ENCODE measurements around the gene ITGAX. TPM values are rescaled to one million over a fixed set of nuclear protein-coding genes. Genes with fewer than 3 reads are reported as not detected.

ITGAX gene
- total RNA-seq, 1 donor from 2014 or later = not detected

GRCh38 chr16:31428279-31428597, 73.3 kb downstream of the ITGAX start, which contains the start of gene COX6A2:
COX6A2 (minus strand) TSS chr16:31428360; CDS start chr16:31428325, 35 bp downstream.
- no peaks in the 10 kb centered on the region for H3K36me3 Mint-ChIP-seq (ENCODE audit: unreplicated experiment)
- no peaks in the 10 kb centered on the region for H3K4me1 Mint-ChIP-seq (ENCODE audit: low read depth, unreplicated experiment)
- H3K9me3 Mint-ChIP-seq (ENCODE audit: unreplicated experiment) = peaks cover 8% of the 10 kb centered on the region
- peaks cover 12% of the 10 kb centered on the region for H3K27me3 Mint-ChIP-seq (ENCODE audit: unreplicated experiment)
- no peak for TF ChIP-seq CTCF (IDR thresholded peaks at IDR 0.05; ENCODE audit: partially characterized antibody, unreplicated experiment)
- no peak within 1 kb of the TSS for H3K27ac Mint-ChIP-seq (ENCODE audit: unreplicated experiment)
- no peak within 1 kb of the TSS for H3K4me3 Mint-ChIP-seq (ENCODE audit: unreplicated experiment)
- DNase-seq = no peak

DNA sequence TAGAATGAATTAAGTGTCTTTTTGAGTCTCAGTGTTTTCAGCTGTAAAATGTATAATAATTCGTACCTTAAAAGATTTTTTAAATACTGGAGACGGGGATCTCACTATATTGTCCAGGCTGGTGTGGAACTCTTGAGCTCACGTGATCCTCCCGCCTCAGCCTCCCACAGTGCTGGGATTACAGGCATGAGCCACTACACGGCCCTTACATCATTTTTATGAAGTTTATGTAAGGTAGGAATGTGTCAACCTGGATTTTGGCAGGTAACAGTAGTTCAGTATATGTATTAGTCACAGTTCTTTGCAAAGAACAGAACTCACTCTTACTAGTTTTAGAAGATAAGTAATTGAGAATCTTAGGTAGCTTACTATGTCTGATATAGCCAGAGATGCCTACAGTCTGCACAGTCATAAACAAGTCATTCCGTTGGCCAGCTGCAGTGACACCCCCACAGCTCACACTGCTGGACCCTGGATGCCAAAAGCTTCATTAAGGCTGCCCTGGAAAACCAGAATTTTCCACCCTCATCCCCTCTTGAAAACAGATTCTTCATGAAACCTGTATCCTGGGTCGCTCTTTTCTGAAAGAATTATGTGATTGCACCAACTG, 73.8 kb downstream of the ITGAX start:
- Mint-ChIP-seq H3K4me1 (ENCODE audit: low read depth, unreplicated experiment) (no peaks in the 10 kb centered on the region), H3K36me3 (ENCODE audit: unreplicated experiment) (no peaks in the 10 kb centered on the region), H3K27me3 (ENCODE audit: unreplicated experiment) (peaks cover 10% of the 10 kb centered on the region), H3K9me3 (ENCODE audit: unreplicated experiment) (peaks cover 8% of the 10 kb centered on the region), H3K4me3 (ENCODE audit: unreplicated experiment) (no peak overlapping the region), H3K27ac (ENCODE audit: unreplicated experiment) (no peak overlapping the region)
- TF ChIP-seq CTCF (IDR thresholded peaks at IDR 0.05; ENCODE audit: partially characterized antibody, unreplicated experiment) = no peak
- DNase-seq = no peak

DNA sequence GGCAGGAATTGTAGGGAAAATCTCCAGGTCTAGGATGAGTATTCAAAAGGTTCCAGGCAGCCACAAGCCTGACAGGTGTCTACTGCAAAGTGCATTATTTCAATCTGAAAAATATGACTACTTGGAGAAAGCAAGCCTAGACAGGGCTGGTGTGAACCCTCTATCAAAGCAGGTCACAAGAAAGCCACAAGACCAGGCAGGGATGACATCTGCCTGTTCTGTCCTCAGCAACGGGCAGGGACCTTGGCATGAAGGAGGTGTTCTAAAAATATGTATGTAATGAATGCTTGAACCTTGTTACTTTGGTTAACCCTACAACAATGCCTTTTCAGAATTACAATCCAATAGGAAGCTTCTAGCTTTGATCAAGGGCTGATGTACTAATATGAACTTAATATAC, 74.3 kb downstream of the ITGAX start:
- DNase-seq = no peak
- H3K4me1 Mint-ChIP-seq (ENCODE audit: low read depth, unreplicated experiment) = no peaks in the 10 kb centered on the region
- no peak for TF ChIP-seq CTCF (IDR thresholded peaks at IDR 0.05; ENCODE audit: partially characterized antibody, unreplicated experiment)
- H3K4me3 Mint-ChIP-seq (ENCODE audit: unreplicated experiment) = no peak overlapping the region
- peaks cover 10% of the 10 kb centered on the region for H3K27me3 Mint-ChIP-seq (ENCODE audit: unreplicated experiment)
- no peak overlapping the region for H3K27ac Mint-ChIP-seq (ENCODE audit: unreplicated experiment)
- H3K36me3 Mint-ChIP-seq (ENCODE audit: unreplicated experiment) = no peaks in the 10 kb centered on the region
- H3K9me3 Mint-ChIP-seq (ENCODE audit: unreplicated experiment) = peaks cover 8% of the 10 kb centered on the region

GRCh38 chr16:31429796-31430195, 74.8 kb downstream of the ITGAX start:
- no peak overlapping the region for H3K27ac Mint-ChIP-seq (ENCODE audit: unreplicated experiment)
- H3K4me3 Mint-ChIP-seq (ENCODE audit: unreplicated experiment) = no peak overlapping the region
- H3K36me3 Mint-ChIP-seq (ENCODE audit: unreplicated experiment) = no peaks in the 10 kb centered on the region
- no peaks in the 10 kb centered on the region for H3K4me1 Mint-ChIP-seq (ENCODE audit: low read depth, unreplicated experiment)
- no peak for TF ChIP-seq CTCF (IDR thresholded peaks at IDR 0.05; ENCODE audit: partially characterized antibody, unreplicated experiment)
- peaks cover 8% of the 10 kb centered on the region for H3K9me3 Mint-ChIP-seq (ENCODE audit: unreplicated experiment)
- no peak for DNase-seq
- H3K27me3 Mint-ChIP-seq (ENCODE audit: unreplicated experiment) = peaks cover 9% of the 10 kb centered on the region

GRCh38 chr16:31430380-31431052, 75.5 kb downstream of the ITGAX start:
- Mint-ChIP-seq H3K36me3 (ENCODE audit: unreplicated experiment) (no peaks in the 10 kb centered on the region), H3K9me3 (ENCODE audit: unreplicated experiment) (peaks cover 5% of the 10 kb centered on the region), H3K4me1 (ENCODE audit: low read depth, unreplicated experiment) (no peaks in the 10 kb centered on the region), H3K27me3 (ENCODE audit: unreplicated experiment) (peaks cover 7% of the 10 kb centered on the region), H3K4me3 (ENCODE audit: unreplicated experiment) (no peak overlapping the region), H3K27ac (ENCODE audit: unreplicated experiment) (no peak overlapping the region)
- no peak for DNase-seq
- no peak for TF ChIP-seq CTCF (IDR thresholded peaks at IDR 0.05; ENCODE audit: partially characterized antibody, unreplicated experiment)

Data from glutamatergic neuron (in vitro differentiated cells).